NK-92 (cell line): ENCODE results near the gene TBC1D5.

Source experiments
- DNase-seq: peaks from one replicate; lab custom pipeline; 2025; ENCODE audit not compliant: unreplicated experiment; lab: John Stamatoyannopoulos, UW

The TBC1D5 gene

GRCh38 chr3:17243621-17244020 is 498.8 kb downstream of the TBC1D5 start:
- DNase-seq = no peak

DNA sequence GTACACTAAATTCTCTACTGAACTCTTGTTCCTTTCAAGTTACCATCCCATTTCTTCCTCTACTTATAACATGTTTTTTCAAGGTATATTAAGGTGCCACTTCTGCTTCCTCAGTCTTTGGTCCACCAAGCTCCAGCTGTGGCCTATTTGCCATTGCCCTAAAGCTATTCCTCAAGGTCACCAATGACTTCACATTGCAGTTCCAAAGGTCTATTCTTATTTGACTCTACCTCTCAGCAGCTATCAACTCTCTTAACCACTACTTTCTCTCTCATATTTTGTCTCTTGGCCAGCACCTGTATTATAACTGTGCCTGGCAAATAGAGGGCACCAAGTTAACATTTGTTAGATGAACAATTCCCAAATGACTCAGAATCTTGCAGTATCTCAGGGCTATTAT is 503.0 kb downstream of the TBC1D5 start:
- no peak for DNase-seq

DNA sequence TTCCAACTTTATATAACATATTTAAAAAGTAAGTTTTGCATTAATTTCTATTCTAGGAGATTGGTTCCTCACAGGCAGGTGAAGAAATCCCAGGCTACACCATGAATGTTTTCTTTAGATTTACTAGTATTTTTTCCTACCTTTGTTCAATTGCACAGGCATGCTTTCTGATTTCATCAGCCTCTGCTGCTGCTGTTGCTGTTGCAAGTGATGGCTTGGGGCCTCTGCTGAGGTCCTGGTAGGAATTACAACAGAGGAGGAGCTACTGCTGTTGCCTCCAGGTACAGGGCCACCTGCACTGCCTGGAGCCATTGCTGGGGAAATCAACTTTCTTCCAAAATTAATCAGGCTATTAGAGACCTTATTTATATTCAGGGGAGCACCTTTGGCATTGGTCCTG is 504.4 kb downstream of the TBC1D5 start:
- no peak for DNase-seq

DNA sequence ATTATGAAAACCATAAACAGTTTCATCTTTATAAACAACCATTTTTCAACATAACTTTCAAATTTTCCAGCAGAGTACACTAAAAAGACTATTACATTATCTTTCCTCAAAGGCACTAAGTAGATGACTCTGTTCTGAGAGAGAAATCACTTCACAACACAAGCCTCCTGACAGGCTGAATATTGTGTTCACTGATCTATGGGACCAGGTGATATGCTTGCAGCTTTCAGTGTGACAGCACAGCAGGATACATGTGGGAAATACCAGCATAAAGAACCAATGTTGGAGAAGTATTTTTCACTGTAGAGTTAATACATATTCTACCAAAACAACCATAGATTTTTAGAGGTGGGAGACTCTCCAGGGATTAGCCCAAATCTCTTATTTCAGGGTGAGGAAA is 507.1 kb downstream of the TBC1D5 start:
- DNase-seq = no peak

DNA sequence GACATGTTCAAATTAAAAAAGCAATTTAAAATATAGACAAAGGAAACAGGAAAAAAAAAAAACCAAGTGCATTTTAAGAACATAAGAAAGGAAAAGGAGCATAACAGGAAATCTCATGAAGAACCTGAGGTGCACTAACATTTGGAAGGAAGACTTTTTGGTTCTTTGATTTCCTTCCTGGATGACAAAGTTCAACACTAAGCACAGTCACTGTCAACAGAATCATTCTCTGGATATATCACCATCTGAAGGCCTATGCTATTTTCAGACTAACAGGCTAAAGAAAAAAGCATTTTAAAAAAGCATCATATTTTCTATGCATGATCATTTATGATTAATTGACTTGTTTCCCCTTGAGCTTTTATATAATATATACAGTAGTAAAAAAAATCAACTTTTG is 508.0 kb downstream of the TBC1D5 start:
- no peak for DNase-seq

DNA sequence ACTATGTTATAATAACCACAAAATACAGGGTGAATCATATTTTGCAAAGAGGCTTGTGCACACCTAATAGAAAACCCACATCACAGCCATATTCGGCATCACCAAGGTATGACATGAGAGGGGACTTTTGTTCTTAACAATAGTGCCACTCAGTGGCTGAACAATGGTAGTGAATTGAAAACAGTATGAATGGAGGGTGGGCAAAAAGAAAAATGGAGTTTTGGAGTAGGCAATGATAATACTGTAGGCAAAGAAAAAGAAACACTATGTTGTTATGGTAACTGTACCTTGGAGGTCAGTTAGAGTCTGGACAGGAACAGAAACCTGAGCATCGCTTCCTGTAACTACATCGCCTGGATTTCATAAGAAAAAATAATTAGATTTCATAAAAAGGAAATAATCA is 509.0 kb downstream of the TBC1D5 start:
- DNase-seq = no peak

GRCh38 chr3:17232442-17232841 is 510.0 kb downstream of the TBC1D5 start:
- DNase-seq = no peak

- no peak for DNase-seq
Measured at GRCh38 chr3:17231537-17232261, 510.7 kb downstream of the TBC1D5 start.

DNA sequence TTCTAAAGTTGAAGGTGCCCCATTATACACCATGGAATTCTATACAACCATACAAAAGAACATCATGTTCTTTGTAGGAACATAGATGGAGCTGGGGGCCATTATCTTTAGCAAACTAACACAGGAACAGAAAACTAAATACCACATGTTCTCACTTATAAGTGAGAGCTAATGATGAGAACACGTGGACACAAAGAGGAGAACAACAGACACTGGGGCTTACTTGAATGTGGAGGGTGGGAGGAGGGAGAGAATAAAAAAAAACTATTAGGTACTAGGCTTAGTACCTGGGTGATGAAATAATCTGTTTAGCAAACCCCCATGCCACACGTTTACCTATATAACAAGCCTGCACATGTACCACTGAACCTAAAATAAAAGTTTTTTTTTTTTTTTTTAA is 515.0 kb downstream of the TBC1D5 start:
- no peak for DNase-seq

DNA sequence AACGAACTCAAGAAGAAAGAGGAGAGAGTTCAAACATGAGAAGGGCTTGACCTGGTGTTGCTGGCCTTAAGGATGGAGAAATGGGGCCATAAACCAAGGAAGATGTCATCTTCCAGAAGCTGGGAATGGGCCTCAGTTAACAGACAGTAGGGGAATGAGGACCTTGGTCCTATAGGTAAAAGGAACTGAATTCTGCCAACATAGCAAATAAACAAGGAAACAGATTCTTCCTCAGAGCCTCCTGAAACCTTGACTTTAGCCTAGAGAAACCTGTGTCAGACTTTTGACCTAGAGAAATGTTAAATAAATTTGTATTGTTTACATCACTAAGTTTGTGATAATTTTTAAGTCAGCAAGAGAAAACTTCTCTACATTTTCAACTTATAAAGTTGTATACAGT is 520.9 kb downstream of the TBC1D5 start:
- DNase-seq = no peak

DNA sequence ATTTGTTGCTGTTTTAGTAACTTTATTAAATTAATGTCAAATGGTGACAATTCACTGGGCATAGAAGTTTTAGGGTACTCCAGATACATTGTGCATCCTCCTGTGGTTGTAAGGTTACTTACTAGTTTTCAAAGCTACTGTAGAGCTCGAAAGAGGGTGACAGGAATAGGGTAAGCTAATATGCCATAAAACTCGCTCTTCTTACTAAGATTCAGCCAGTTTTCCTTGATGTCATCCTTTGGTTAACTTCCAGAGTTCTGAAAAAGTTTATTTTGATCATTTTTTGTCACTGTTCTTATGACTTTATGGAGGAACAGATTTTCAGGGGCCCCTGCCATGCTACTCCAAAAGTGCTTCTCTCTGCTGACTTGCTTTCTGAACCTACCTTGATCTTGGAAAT is 522.8 kb downstream of the TBC1D5 start:
- no peak for DNase-seq

GRCh38 chr3:17218587-17218986 is 523.8 kb downstream of the TBC1D5 start:
- no peak for DNase-seq

- DNase-seq = no peak
Measured at GRCh38 chr3:17217588-17217987, 524.8 kb downstream of the TBC1D5 start.

DNA sequence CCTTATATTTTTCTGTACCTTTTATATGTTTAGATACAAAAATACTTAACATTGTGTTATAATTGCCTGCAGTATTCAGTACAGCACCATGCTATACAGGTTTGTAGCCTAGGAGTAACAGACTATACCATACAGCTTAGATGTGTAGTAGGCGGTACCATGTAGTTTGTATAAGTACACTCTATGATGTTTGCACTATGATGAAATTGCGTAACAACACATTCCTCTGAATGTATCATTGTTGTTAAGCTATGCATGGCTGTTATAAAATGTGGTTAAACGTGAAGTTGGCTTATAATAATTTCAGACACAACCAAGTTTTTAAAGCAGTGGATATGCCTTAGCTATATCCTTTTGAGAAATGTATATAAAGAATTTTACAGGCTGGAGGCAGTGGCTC is 529.3 kb downstream of the TBC1D5 start:
- DNase-seq = no peak

- DNase-seq = no peak
Measured at GRCh38 chr3:17207979-17208378, 534.5 kb downstream of the TBC1D5 start.

DNA sequence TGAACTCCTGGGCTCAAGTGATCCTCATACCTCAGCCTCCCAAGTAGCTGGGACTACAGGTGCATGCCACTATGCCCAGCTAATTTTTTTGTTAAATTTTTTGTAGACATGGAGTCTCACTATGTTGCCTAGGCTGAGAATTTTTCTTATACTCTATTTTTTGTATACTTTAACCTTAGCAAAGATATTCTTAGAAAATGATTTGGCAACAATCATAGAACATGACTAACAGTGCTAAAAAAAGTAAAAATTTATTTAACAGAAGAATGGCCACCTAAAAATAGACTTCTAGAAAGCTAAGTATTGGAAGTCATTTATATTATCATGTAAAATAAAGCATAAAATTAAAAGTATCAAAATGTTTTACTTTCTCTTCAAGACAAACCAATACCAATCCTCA is 535.4 kb downstream of the TBC1D5 start:
- DNase-seq = no peak

DNA sequence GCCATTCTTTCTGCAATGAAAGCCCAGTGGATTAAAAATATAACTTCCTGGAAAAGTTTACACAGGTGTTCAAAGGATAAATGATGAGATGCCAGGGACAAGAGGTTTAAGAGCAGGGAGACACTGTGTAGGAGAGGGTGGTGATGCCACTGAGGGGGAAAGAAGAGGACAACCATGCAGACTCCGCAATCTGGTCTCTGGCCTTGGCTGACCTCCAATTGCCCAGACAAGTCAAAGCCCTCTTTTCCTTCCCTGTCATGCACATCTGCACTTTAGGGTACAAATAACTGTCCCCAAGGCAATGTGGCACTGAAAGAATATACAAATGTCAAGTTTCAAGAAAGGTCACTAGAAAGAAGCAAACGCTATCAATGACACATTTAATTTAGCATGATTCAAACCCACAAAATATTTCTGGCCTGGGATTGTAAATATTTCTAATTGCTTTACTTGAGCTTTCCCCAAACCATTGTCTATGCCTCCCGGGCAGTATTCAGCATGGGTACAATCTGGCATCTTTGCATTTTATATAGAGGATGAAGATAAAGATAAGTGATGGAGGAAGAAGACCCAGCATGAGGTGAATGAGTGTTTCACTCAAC is 538.3 kb downstream of the TBC1D5 start:
- DNase-seq = no peak

DNA sequence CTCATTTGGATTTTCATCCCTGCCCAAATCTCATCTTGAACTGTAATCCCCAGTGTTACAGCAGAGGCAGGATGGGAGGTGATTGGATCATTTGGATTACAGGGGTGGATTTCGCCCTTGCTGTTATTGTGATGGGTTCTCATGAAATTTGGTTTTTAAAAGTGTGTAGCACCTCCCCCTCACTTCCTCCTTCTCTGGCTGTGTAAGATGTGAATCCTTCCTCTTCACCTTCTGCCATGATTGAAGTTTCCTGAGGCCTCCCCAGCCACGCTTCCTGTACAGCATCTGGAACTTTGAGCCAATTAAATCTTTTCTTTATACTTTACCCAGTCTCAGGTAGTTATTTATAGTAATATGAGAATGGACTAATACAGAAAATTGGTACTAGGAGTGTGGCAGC is 540.9 kb downstream of the TBC1D5 start:
- no peak for DNase-seq

DNA sequence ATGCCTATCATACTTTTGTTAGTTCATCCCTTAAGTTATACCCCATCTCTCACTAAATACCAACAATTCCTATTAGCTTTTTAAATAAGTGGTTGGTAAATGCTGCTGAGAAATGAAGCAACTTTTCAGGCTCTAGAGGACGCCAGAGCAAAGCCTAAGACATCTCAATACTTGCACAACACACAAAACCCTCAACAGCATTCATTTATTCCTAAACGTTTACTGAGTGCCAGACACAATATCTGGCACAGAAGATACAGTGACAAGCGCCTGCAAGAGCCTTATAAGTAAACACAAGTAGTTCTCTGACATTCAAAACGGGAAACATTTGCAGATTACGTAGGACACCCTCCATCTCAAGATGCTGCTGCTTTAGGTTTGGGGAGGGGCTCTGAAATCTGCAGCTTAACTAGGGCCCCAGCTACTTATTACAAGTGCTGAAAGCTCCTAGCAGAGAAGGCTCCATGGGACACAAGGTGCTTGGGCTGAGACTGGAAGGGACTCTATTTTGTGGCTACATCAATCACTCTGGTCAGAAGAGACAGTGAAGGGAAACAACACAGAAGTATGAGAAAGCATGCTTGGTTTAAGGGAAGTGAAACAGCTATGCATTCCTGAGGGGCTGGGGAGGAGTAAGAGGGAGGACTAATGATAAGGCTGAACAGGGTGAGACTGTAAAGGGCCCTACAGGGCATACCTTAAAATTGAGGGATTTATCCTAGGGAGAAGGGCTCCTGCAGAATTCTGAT is 546.4 kb downstream of the TBC1D5 start:
- DNase-seq = no peak

GRCh38 chr3:17195192-17195611 is 547.2 kb downstream of the TBC1D5 start:
- no peak for DNase-seq

- no peak for DNase-seq
Measured at GRCh38 chr3:17194116-17194515, 548.3 kb downstream of the TBC1D5 start.

- no peak for DNase-seq
Measured at GRCh38 chr3:17192995-17193394, 549.4 kb downstream of the TBC1D5 start.
